DND-41 (cell line): ENCODE results near the gene RPL5.
A peak's percentile ranks its signal among the peaks of the same experiment; 100 is the strongest.

Experiments
- ATAC-seq: fragments of 200-7000 bp; cut with Tn5 transposase; 3 replicates; pipeline ENCODE4 v1.9.1; 2021; ENCODE audit warnings: low read depth; ENCODE audit not compliant: insufficient read depth
- DNase-seq: peaks from one replicate; pipeline ENCODE4 v3.0.0-alpha.2; 2020
- H2AFZ ChIP-seq: 2 replicates; pipeline ENCODE4 v1.6.0; 2012; ENCODE audit warnings: low read depth, low read length
- H3K27ac ChIP-seq: 2 replicates; pipeline ENCODE4 v1.5.1; 2012; ENCODE audit warnings: low read length, inconsistent platforms
- H3K27me3 ChIP-seq: fragments of 200-600 bp; sonication (generic); 2 replicates; pipeline ENCODE4 v1.6.0; 2012; ENCODE audit warnings: low read length, mild to moderate bottlenecking, inconsistent platforms; ENCODE audit not compliant: insufficient read depth, poor library complexity
- H3K36me3 ChIP-seq: 2 replicates; pipeline ENCODE4 v1.5.1; 2012; ENCODE audit warnings: low read length, inconsistent platforms; ENCODE audit not compliant: insufficient read depth
- H3K4me1 ChIP-seq: 2 replicates; pipeline ENCODE4 v1.5.1; 2012; ENCODE audit warnings: mild to moderate bottlenecking, low read length; ENCODE audit not compliant: insufficient read depth
- H3K4me2 ChIP-seq: 2 replicates; pipeline ENCODE4 v1.6.0; 2012; ENCODE audit warnings: mild to moderate bottlenecking, moderate library complexity, low read length, inconsistent platforms; ENCODE audit not compliant: insufficient read depth
- H3K4me3 ChIP-seq, 2 experiments: fragments of 200-600 bp in 1 of 2; shearing (Covaris generic) in 1 of 2; 2 replicates each; pipeline ENCODE4 v1.5.1; 2012 to 2016; ENCODE audit warnings: inconsistent platforms in 2 of 2, low read length in 2 of 2, mild to moderate bottlenecking in 2 of 2, low read depth in 1 of 2, moderate library complexity in 1 of 2
- H3K79me2 ChIP-seq: 2 replicates; pipeline ENCODE4 v1.6.0; 2012; ENCODE audit warnings: low read length, inconsistent platforms; ENCODE audit not compliant: insufficient read depth
- H3K9ac ChIP-seq: 2 replicates; pipeline ENCODE4 v1.6.0; 2012; ENCODE audit warnings: low read depth, mild to moderate bottlenecking, inconsistent platforms, low read length, moderate library complexity
- H3K9me3 ChIP-seq: 2 replicates; pipeline ENCODE4 v1.5.1; 2012; ENCODE audit warnings: low read length, moderate library complexity, mild to moderate bottlenecking, inconsistent platforms; ENCODE audit not compliant: insufficient read depth, severe bottlenecking
- H4K20me1 ChIP-seq: 2 replicates; pipeline ENCODE4 v1.6.0; 2012; ENCODE audit warnings: low read length; ENCODE audit not compliant: insufficient read depth
- EZH2 ChIP-seq: IDR thresholded peaks from 3 replicates; pipeline ENCODE4 v1.6.1; 2012; ENCODE audit warnings: borderline replicate concordance, low read depth, mild to moderate bottlenecking, moderate library complexity, low read length, inconsistent platforms; ENCODE audit not compliant: severe bottlenecking
- TF ChIP-seq, protein P1 (sequence below): IDR thresholded peaks from 2 replicates; pipeline ENCODE4 v1.5.1; 2012; ENCODE audit warnings: borderline replicate concordance, low read length, moderate library complexity, mild to moderate bottlenecking; ENCODE audit not compliant: poor library complexity, severe bottlenecking; ENCODE audit errors: extremely low read depth

Gene RPL5

GRCh38 chr1:92784639-92785500 lies 47.0 kb upstream of the RPL5 start, which contains the start of gene EVI5:
TSS of gene EVI5 (minus strand) at chr1:92785108. CDS start at chr1:92736546, 48,562 bp downstream.
- Histone ChIP-seq H3K9me3 (no peaks in the 10 kb centered on the region), H3K27ac (no peak within 1 kb of the TSS), H4K20me1 (peaks cover 5% of the 10 kb centered on the region; the same call in 1 of the 2 replicates), H3K4me1 (peaks cover 16% of the 10 kb centered on the region), H3K4me2 (peak within 1 kb of the TSS; percentile 62), H3K4me3 (peak within 1 kb of the TSS in 1 of 2 experiments; percentile 52; a peak in 3 of 4 replicates), H3K27me3 (peaks cover 47% of the 10 kb centered on the region), H3K9ac (peak within 1 kb of the TSS; percentile 33; the same call in 1 of the 2 replicates), H3K79me2 (no peaks in the 10 kb centered on the region), H3K36me3 (no peaks in the 10 kb centered on the region), H2AFZ (peak within 1 kb of the TSS; percentile 59)
- peak; percentile 35 for DNase-seq
- TF ChIP-seq, protein P1, sequence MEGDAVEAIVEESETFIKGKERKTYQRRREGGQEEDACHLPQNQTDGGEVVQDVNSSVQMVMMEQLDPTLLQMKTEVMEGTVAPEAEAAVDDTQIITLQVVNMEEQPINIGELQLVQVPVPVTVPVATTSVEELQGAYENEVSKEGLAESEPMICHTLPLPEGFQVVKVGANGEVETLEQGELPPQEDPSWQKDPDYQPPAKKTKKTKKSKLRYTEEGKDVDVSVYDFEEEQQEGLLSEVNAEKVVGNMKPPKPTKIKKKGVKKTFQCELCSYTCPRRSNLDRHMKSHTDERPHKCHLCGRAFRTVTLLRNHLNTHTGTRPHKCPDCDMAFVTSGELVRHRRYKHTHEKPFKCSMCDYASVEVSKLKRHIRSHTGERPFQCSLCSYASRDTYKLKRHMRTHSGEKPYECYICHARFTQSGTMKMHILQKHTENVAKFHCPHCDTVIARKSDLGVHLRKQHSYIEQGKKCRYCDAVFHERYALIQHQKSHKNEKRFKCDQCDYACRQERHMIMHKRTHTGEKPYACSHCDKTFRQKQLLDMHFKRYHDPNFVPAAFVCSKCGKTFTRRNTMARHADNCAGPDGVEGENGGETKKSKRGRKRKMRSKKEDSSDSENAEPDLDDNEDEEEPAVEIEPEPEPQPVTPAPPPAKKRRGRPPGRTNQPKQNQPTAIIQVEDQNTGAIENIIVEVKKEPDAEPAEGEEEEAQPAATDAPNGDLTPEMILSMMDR: no peak
- peak; percentile 77 for TF ChIP-seq EZH2
- peak; percentile 79 for ATAC-seq

- TF ChIP-seq EZH2: peak; percentile 27
- TF ChIP-seq, protein P1: no peak
- Histone ChIP-seq H4K20me1 (peaks cover 5% of the 10 kb centered on the region; the same call in 1 of the 2 replicates), H3K27ac (no peak overlapping the region), H3K4me1 (peaks cover 16% of the 10 kb centered on the region), H3K27me3 (peaks cover 48% of the 10 kb centered on the region), H3K4me2 (no peak overlapping the region), H3K9me3 (no peaks in the 10 kb centered on the region), H3K79me2 (no peaks in the 10 kb centered on the region), H2AFZ (no peak overlapping the region), H3K4me3 (no peak overlapping the region), H3K36me3 (no peaks in the 10 kb centered on the region), H3K9ac (no peak overlapping the region)
- DNase-seq (no peak), ATAC-seq (no peak)
Observed at GRCh38 chr1:92786111-92786901, 45.5 kb upstream of the RPL5 start.

DNA sequence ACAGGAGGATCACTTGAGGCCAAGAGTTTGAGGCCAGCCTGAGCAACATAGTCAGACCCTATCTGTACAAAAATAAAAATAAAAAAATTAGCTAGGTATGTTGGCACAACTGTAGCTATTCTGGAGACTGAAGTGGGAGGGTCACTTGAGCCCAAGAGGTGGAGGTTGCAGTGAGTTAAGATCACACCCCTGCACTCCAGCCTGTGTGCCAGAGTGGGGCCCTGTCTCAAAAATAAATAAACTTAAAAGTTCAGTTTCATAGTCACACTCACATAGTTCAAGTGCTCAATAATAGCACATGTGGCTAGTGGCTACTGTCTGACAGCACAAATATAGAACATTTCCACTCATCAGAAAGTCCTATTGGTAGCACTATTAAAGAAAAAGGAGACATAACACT lies 41.8 kb upstream of the RPL5 start:
- Histone ChIP-seq H3K4me2 (no peak overlapping the region), H3K4me1 (peaks cover 3% of the 10 kb centered on the region; the same call in 1 of the 2 replicates), H2AFZ (no peak overlapping the region), H3K27ac (no peak overlapping the region), H3K9me3 (no peaks in the 10 kb centered on the region), H3K4me3 (no peak overlapping the region), H3K27me3 (peaks cover 42% of the 10 kb centered on the region), H3K36me3 (no peaks in the 10 kb centered on the region), H3K9ac (no peak overlapping the region), H3K79me2 (no peaks in the 10 kb centered on the region), H4K20me1 (no peaks in the 10 kb centered on the region)
- no peak for TF ChIP-seq EZH2
- TF ChIP-seq, protein P1: no peak
- DNase-seq (no peak), ATAC-seq (no peak)
